GM21515 (cell line): ENCODE results near the gene CIPC.

Source experiments
- ATAC-seq: cut with Tn5 transposase; IDR thresholded peaks from one replicate; pipeline ENCODE4 v1.9.1; 2021; ENCODE audit not compliant: unreplicated experiment

Gene CIPC

DNA sequence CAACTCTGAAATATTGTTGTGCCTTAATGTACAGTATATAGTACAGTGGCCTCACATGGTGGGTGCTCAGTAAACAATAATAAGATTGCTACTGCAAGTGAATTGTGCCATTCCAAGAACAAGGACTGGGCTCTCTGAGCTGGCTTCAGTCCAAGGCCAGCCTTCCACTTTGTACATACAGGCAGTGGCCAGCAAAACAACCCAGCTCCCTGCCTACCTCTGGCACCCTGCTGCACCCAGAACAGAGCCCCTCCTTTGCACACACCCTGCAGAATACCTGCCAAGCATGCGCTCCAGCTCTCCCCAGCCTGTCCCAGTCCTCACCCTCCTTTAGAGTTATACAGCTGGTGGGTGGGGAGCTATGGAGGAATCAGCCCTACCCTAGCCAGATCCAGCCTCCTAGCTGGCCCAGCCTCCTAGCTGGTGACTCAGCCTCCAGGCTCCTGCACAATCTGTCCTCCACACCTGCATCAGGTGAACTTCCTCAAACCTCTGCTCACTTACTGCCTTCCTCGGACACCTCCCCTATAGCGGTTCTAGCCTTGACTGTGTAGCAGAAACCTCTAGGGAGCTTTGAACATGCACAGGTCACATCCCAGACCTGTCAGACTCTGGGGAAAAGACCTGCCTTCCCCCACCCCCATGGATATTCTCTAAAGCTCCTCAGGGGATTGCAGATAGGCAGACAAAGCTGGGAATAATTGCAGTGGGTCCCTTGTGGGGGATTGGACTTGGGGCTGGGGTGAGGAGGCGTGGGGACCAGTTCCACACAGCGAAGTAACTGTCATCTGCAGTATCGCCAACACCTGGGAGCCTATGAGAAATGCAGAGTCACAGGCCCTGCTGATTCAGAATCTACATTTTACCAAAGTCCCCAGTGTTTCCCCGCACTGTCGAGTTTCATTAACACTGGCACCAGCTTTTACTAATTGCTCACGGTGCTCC, 25.6 kb downstream of the CIPC start:
- no peak for ATAC-seq

DNA sequence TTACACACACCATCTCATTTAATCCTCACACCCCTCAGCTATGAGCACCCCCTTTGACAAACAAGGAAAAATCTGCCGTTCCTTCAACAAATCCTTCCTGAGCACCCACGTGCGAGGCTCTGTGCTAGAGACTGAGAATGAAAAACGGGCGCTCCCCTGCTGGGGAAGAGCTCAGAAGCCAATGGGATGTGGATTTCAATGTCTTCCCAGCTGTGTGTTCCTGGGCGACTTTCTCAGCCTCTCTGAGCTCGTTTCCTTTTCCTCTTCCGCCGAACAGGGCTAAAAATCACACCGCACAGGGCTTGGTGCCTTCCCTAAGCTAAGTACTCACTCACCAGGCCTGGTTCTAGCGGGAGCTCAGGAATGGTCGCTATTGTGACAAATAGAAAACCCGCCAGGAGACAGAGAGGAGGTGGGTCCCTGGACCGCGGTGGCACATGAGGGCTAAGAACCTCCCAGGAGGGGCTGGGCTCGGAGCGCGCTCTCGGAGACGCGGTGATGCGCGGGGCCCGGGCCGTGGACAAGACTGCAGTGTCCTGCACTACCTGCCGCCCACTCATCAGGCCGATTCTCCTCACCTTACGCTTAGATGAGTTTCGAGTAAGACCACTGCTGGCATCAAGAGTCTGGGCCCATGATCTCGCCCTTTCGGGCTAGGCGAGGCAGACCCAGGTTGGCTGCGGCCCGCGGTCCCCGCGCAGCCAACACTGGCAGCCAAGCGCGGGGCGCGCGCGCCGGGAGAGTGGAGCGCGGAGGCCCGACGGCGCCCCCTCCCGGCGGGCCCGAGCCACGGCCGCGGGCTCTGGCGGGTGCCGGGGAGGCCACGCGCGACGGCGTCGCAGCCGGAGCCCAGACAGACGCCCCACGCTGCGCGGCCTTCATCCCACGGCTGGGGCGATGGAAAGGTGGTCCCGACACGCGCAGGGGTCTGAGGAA, 26.6 kb downstream of the CIPC start:
- no peak for ATAC-seq

DNA sequence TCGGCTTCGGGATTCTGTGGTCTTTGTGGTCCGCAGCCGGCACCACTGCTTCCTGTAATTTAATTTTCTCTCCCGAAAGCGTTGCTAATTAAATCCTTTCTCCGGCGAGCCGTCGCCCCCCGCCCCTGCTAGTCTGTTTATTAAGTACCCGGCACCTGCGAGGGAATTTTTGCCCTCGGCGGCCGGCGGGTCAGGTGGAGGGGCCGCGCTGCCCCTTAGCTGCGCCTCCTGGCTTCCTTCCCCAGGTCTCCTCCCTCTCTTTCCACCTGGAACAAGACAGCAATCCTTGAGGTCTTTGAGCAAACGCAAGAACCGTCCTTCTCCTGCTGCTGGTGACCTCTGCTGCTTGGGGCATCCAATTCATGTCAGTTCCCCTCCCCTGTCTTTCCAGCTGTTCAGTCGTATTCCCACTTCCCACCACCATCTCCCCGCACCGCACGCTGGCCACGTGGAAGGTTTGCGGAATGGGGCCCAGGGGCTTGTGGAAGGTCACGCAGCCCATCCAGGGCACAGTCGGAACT, 27.3 kb downstream of the CIPC start:
- no peak for ATAC-seq

DNA sequence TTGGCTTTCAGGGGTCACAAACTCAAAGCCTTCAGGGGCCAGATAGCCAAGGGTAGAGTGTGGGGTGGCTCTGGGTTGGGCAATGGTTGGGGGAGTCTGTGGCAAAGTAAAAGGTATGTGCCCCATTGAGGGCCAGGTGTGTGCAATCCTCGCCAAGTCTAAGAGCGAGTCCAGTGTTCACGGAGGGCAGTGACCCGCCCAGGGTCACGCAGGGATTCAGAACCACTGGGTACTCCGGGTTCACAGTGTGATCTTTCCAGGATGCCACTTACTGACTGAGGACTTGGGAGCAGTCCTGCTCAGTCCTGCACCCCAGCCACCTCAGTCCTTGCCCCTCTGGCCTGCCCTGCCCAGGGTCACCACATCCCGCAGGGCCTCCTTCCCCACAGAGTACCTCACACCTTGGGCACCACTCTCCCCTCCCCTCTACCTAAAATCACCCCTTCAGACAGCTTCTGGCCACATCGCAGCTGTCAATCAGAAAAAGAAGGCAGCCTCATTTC, 27.8 kb downstream of the CIPC start:
- ATAC-seq = no peak

DNA sequence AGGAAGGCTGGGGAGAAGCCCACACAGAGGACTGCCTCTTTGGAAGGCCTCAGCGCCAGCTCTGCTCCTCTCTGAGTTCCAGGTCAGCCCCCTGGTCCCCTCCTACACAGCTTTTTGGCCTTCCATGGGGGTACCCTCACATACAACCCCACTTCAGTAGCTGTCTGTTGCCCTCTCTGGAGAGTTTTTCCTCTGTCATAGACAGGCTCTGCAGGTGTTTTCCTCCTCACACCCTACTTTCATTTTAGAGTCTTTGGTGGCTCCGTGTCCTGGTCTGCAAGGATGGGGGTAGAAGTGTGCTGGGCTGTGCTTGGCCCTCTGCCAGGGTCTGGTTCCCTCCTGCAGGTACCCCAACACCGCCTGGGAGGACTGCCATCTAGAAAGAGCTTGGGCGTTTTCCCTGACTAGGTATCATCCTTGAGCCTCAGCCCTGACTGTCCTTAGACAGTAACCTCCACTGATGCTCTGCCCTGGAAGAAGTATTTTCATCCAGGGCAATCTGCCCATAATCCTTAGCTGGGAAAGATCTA, 28.5 kb downstream of the CIPC start:
- ATAC-seq = no peak

DNA sequence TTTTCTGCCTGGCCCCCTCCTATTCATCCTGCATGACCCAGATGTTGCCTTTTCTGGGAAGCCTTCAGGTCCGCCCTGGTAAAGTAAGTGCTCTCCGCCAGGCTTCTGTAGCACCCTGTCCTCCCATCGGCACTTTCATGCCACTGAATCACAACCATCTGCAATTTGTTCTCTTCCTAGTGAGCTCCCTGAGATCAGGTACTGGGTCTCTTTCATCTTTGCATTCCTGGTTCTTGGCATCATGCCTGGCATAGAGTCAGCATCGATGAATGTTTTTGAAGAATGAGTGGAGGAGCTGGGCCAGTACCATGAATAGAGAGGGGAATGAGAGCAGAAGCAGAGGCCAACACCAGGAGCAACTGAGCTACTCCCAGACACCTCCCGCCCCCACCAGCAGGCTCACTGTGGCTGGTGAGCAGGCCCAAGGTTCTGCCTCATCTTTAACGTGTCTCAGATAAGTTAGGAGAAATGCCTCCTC, 30.4 kb downstream of the CIPC start:
- ATAC-seq = no peak

DNA sequence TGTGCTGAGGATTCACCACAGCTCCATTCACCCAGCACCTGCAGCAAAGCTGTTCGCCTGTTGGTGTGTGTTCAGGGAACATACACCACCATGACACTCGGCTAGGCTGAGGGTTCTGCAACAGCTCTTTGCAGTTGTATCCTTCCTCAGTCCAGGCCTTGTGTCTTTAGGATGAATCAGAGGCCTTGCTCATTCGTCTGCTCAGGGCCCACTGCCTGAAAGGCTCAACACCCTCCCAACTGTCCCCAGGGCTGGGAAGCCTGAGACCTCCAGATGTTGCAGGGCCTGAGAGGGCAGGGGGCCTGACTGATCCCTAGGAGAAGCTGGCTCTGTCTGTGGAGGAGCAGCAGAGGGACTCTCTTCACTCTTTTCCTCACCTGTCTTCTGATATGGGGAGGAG, 32.3 kb downstream of the CIPC start:
- ATAC-seq = no peak

DNA sequence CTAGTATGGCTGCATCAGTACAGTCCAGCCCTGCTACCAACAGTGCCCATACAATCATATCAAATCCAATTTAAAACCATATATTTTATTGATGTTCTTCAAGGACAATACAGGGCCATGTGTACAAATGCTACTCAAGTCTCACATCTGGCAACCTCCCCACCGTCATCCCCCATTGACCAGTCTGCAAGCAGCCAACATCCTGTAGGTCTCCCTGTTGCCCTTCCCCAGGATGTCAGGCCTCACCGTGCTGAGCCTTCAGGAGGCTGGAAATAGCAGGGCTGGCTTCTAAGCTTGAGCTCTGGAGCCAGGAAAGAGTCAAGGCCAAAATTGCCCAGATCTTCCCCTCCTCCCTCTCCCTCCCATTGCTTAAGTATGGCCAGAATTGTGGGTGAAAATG, 33.1 kb downstream of the CIPC start:
- ATAC-seq = no peak

DNA sequence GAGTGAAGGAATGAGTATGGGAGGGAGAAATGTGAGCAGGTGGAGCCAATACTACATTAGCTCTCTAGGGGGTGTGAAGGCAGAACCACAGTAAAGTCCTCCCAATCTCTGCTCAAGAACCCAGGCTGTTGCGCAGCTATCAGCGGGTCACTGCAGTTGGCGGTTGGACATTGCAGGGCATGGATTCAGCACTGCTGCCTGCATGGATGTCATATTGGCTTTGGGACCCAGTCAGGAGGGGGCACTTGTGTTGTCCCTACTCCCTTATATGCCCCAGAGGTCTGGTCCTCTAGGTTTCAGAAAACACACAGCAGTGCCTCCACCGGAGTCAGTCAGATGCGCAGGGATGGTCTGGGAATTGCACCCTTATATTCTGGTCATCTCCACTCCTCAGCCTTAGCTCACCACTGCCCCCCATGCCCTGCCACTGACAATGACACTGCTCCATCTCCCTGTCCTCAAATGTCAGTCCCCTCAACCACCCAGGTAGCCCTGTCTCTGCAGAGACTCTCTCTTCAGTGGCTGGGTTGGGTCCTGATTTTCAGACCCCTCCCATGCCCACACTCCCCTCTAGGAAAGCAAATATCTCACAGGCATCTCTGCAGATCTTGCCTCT, 33.9 kb downstream of the CIPC start:
- ATAC-seq = no peak

DNA sequence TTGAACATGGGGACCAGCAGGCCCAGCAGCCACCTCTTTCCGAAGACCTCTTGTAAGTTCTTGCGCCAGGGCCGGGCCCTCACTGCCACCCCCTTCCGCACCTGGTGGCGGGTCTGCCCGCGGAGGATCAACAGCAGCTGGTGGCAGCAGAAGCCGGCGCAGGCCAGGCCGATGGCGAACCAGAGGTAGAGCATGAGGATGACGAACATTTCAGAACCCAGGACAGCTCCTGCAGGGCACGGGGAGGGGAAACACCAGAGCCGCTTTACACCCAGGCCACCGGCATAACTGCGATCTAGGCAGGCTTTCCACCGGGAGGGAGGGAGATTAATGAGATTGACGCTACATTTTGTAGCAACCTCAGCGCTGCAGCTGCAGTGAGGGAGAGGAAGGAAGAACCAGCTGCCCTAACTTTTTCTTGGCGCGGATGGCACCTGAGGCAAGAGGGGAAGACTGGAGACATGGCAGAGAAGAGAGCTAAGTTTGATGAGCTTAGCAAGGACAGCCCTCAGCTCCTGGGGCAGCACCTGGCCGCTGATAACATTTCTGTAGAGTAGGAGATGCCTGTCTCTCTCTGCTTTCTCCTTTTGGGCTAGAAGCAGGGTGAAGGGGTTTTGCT, 35.8 kb downstream of the CIPC start:
- ATAC-seq = no peak

DNA sequence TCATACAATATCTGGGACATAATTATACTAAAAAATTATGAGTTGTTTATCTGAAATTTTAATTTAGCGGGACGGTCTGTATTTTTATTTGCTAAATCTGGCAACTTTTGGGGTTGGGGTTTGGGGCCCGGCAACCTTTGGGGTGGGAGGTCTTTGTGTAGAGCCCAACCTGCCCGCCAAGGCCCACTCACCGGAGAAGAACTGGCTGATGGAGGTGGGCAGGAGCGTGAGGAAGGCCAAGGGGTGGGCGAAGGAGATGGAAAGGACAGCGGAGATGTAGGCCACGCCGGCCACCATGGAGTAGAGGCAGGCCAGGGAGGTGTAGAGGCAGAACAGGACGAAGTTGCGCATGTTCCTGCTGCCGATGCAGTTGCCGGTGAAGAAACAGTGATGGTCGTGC, 41.0 kb downstream of the CIPC start:
- no peak for ATAC-seq

DNA sequence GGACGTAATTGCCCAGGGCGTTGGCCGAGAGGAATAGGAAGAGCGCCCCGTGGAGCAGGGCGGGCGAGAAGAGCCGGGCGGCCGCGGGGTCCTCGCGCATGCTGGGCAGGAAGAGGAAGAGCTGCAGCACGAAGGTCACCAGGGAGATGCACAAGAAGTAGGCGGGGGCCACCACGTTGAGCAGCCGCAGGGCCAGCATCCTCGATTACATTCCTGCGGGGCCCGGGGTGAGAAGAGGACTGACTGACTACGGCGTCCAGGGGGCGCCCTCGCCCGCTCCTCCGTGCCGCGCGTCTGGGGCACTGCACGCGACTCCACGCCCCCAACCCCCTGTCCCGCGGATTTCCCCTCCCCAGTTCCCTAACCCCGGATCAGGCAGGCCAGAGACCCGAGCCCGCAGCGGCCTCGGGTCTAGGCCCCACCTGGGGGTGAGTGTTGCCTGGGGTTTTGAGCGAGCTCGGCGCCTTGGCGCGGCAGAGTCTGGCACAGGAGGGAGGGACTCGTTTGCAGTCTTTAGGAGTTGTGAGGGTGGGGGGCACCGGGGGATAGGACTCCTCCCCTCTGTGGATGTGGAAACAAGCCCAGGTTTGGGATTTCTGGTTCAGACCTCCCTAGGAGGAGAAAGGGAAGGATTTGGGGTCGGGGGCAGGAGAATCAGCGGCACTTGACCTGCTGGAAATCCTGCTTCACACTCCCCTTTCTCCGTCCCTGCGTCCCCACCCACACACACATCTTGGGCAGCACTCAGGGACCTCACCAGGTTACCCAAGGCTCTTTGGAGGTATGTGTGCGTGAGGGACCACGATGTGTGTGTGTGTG, 41.7 kb downstream of the CIPC start:
- ATAC-seq = no peak

DNA sequence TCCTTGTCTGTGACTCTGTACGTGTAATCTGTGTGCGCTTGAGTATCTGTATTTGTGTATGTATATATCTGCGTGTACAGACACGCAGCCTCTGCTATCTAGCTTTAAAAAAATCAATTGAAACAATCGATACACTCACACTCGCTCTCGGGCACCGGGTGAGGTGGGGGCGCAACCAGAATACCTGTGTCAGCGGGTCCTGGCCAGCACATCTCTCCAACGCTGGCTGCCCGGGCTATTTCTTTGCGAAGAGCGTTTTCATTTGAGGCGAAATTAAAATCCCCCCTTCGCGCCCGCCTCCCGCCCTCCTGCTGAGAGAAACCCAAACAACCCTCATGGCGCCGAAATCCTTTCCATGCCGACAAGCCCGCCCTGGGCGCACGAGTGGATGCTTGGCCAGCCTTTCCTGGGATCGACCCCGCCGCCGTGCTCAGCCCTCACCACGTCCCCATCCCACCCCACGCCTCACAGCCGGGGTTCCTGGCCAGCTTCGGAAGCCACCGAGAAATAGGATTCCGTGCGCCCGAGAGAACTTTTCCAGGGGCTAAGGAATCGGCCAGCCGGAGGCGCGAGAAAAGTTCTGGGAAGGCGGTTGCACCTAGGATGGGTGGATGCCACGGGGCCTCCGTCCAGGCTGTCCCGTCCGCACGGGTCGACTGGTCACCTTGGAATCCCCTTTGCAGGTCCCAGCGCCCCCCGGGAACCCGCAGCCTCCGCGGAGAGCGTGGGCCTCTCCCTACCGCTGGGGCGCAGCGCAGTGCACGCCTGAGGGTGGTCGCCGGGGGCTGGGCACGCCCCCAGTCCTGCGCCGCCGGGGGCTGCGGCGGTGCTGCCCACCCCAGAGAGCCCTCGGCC, 42.5 kb downstream of the CIPC start:
- ATAC-seq = no peak

DNA sequence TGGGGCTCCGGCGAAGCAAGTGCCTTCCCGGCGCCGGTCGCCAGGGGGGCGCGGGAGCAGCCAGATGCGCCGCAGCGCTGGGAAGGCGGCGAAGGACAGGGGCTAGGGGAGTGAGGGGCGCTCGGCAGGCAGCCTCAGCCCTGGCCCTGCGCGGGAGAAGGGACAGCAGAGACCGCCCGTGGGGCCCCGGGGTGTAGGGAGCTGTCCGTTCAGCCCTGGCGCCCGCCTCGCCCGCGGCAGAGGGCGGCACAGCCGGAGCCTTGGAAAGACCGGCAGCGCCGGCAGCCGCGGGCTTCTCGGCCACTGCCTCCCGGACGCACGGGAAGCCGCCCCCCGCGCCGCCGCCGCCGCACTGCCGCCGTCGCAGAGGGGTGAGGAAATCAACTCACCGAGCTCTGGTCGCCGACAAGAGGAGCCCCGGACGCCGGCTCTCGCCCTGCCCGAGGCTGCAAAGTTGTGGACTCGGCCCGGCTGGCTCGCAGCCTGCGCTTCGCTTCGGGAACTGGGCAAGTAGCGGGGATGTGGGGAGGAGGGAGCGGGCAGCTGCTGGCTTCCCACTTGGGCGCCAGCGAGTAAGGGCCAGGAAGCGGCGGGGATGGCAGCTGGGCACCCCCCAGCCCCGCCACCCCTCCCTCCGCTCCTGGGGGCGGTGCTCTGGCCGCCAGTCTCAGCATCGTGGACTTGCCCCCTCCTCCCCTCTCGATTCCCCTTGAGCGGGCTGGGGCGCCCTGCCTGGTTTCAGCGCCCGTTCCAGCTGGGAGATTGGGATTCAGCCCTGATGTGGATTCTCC, 43.4 kb downstream of the CIPC start, which contains the start of gene ZDHHC22:
ZDHHC22 (minus strand) TSS at position 578 of the 791 bp plus-strand sequence. CDS start 2,053 bp downstream, outside the sequence.
- ATAC-seq = no peak

DNA sequence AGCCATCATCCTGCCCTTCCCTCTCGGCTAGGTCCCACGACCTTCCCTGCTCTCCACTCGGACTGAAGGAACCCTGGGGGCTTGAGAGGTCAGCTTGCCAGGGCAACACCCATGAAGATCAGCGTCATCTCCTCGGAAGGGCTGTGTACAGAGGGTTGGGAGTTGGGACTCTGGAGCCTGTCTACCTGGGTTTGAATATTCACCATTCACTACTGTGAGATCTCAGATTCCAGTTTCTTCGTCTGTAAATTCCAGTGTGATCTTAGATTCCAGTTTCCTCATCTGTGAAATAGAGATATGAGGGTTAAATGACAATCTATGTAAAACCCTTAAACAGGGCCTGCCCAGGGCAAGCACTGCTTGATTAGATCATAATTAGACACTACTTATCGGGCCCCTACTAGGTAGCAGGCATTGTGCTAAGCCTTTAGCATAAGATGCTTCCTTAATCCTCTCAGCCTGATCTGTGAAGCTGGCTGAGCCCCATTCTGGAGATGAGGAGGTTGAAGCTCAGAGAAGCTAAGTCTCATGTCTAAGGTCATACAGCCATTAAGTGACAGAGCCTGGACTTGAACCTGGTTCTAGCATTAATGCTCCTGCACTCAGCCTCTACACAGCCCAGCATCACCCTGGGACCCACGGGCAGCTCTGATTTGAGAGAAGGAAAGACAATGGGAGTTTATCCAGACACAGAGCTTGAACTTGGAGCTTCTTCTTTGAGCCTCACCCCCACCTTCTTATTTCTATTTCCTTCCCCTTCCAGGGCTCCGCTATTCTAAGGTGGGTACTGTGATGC, 44.1 kb downstream of the CIPC start:
- no peak for ATAC-seq

DNA sequence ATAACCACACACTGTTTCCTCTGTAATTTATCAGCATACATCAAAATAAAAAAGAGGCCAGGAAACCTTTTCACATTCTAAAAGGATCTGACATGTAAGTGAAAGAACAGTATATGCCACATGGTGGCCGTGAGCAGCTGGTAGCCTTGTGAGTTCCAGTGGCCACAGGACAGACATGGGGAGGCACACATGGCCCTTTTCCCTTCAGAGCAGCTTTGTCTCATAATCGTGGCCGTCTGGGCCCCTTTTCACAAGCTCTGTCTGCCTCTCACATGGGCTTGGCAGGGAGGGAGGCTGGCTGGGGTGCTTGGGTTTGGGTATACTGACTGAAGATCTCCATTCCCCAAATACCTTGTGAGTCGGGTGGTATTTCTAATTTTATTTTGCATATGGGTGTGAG, 45.0 kb downstream of the CIPC start:
- ATAC-seq = no peak
